DND-41 (cell line): Measurements from ENCODE around the gene PRRC2B.

ENCODE experiments used
- CTCF ChIP-seq: IDR thresholded peaks from 2 replicates; pipeline ENCODE4 v1.5.1; 2012; ENCODE audit warnings: borderline replicate concordance, low read length, moderate library complexity, mild to moderate bottlenecking; ENCODE audit not compliant: poor library complexity, severe bottlenecking; ENCODE audit errors: extremely low read depth
- EZH2 ChIP-seq: IDR thresholded peaks from 3 replicates; pipeline ENCODE4 v1.6.1; 2012; ENCODE audit warnings: borderline replicate concordance, low read depth, mild to moderate bottlenecking, moderate library complexity, low read length, inconsistent platforms; ENCODE audit not compliant: severe bottlenecking

- no peak for TF ChIP-seq EZH2
- no peak for TF ChIP-seq CTCF
These were observed 32.7 kb downstream of the PRRC2B start for GRCh38 chr9:131426545-131426944.
